ENCODE results near the gene SART1.

GRCh38 chr11:65941720-65942310, 19.7 kb upstream of the SART1 start:
- TF ChIP-seq CTCF (IDR thresholded peaks at IDR 0.05 in 8 of 11, conservative IDR thresholded peaks at IDR 0.05 in 3 of 11) (no peak), POLR2A (IDR thresholded peaks at IDR 0.05) (no peak)

Measured in spleen (tissue), 7 donors.